Stimulated activated naive CD8-positive, alpha-beta T cell treated with anti-CD3 and anti-CD28 coated beads, Interleukin-15, amount 100 ng/mL, for 72 hours (primary cell): Measurements from ENCODE around the gene GRAMD1B.
"Not testable (repeated sequence)": the region's sequence is repeated elsewhere in the genome, so short reads cannot be mapped to it uniquely, and the experiment has no call there.

Experiments
- ATAC-seq: fragments of 150-1000 bp; cut with Tn5 transposase; 2 replicates; pipeline ENCODE4 v1.10.0; 2021; ENCODE audit warnings: mild to moderate bottlenecking, moderate library complexity
- DNase-seq, 2 donors: peaks; one replicate each; pipeline ENCODE4 v3.0.0; 2021 to 2022
- H3K27ac Mint-ChIP-seq, 2 donors: one replicate each; pipeline ENCODE4 v1.8.0; 2022; ENCODE audit warnings: mild to moderate bottlenecking in 2 of 2, mixed read lengths in 2 of 2, moderate library complexity in 2 of 2
- H3K27me3 Mint-ChIP-seq: one replicate; pipeline ENCODE4 v1.8.0; 2022; ENCODE audit warnings: mixed read lengths
- H3K4me1 Mint-ChIP-seq: one replicate; pipeline ENCODE4 v1.8.0; 2022; ENCODE audit warnings: mild to moderate bottlenecking, mixed read lengths
- H3K4me3 Mint-ChIP-seq, 2 donors: one replicate each; pipeline ENCODE4 v1.8.0; 2022; ENCODE audit warnings: mild to moderate bottlenecking in 2 of 2, mixed read lengths in 2 of 2, moderate library complexity in 1 of 2
- H3K9me3 Mint-ChIP-seq, 2 donors: one replicate each; pipeline ENCODE4 v1.8.0; 2022; ENCODE audit warnings: mixed read lengths in 2 of 2

Gene GRAMD1B

GRCh38 chr11:123452794-123453193, 22.7 kb downstream of the GRAMD1B start:
- Mint-ChIP-seq H3K27me3 (no peaks in the 10 kb centered on the region), H3K27ac (no peak overlapping the region), H3K9me3 (no peaks in the 10 kb centered on the region), H3K4me3 (peak overlapping the region in 1 of 2 donors; percentile 27), H3K4me1 (peaks cover 74% of the 10 kb centered on the region)
- DNase-seq: no peak
- ATAC-seq: no peak

GRCh38 chr11:123454060-123454651, 24.1 kb downstream of the GRAMD1B start:
- H3K4me3 Mint-ChIP-seq: peak overlapping the region; percentile 25 to 80
- DNase-seq: peak; percentile 41 to 88
- H3K4me1 Mint-ChIP-seq: peaks cover 77% of the 10 kb centered on the region
- H3K27ac Mint-ChIP-seq: peak overlapping the region; percentile 77 to 93
- no peaks in the 10 kb centered on the region for H3K27me3 Mint-ChIP-seq
- peak; percentile 94 for ATAC-seq
- no peaks in the 10 kb centered on the region for H3K9me3 Mint-ChIP-seq

- no peak for ATAC-seq
- peak overlapping the region; percentile 4 to 93 for H3K27ac Mint-ChIP-seq
- H3K9me3 Mint-ChIP-seq: no peaks in the 10 kb centered on the region
- peaks cover 77% of the 10 kb centered on the region for H3K4me1 Mint-ChIP-seq
- H3K27me3 Mint-ChIP-seq: no peaks in the 10 kb centered on the region
- peak overlapping the region; percentile 25 to 80 for H3K4me3 Mint-ChIP-seq
- no peak for DNase-seq
Observed at GRCh38 chr11:123454796-123455195, 24.7 kb downstream of the GRAMD1B start.

- H3K9me3 Mint-ChIP-seq, DNase-seq, H3K27me3 Mint-ChIP-seq, ATAC-seq: not testable (repeated sequence)
- Mint-ChIP-seq H3K4me3 (peak overlapping the region; percentile 69 to 76), H3K4me1 (peaks cover 63% of the 10 kb centered on the region), H3K27ac (peak overlapping the region in 1 of 2 donors; percentile 78)
Observed at GRCh38 chr11:123456448-123456847, 26.4 kb downstream of the GRAMD1B start.

GRCh38 chr11:123457187-123457770, 27.2 kb downstream of the GRAMD1B start:
- peak overlapping the region in 1 of 2 donors; percentile 86 for H3K27ac Mint-ChIP-seq
- DNase-seq (no peak), ATAC-seq (peak; percentile 32)
- peak overlapping the region; percentile 37 to 76 for H3K4me3 Mint-ChIP-seq
- H3K4me1 Mint-ChIP-seq: peaks cover 55% of the 10 kb centered on the region
- H3K27me3 Mint-ChIP-seq: no peaks in the 10 kb centered on the region
- H3K9me3 Mint-ChIP-seq: no peaks in the 10 kb centered on the region

- Mint-ChIP-seq H3K4me1 (peaks cover 44% of the 10 kb centered on the region), H3K9me3 (no peaks in the 10 kb centered on the region), H3K27me3 (no peaks in the 10 kb centered on the region), H3K27ac (no peak overlapping the region), H3K4me3 (no peak overlapping the region)
- DNase-seq (no peak), ATAC-seq (no peak)
Observed at GRCh38 chr11:123458501-123458900, 28.4 kb downstream of the GRAMD1B start.

GRCh38 chr11:123460012-123460700, 30.1 kb downstream of the GRAMD1B start:
- no peaks in the 10 kb centered on the region for H3K27me3 Mint-ChIP-seq
- no peak for DNase-seq
- no peak for ATAC-seq
- no peak overlapping the region for H3K27ac Mint-ChIP-seq
- no peaks in the 10 kb centered on the region for H3K9me3 Mint-ChIP-seq
- H3K4me1 Mint-ChIP-seq: peaks cover 34% of the 10 kb centered on the region
- H3K4me3 Mint-ChIP-seq: no peak overlapping the region

- Mint-ChIP-seq H3K27me3 (no peaks in the 10 kb centered on the region), H3K4me1 (peaks cover 35% of the 10 kb centered on the region), H3K27ac (no peak overlapping the region), H3K9me3 (no peaks in the 10 kb centered on the region), H3K4me3 (no peak overlapping the region)
- DNase-seq (no peak), ATAC-seq (no peak)
Observed at GRCh38 chr11:123461164-123461563, 31.1 kb downstream of the GRAMD1B start.

GRCh38 chr11:123465667-123466066, 35.6 kb downstream of the GRAMD1B start:
- not testable (repeated sequence) for H3K27me3 Mint-ChIP-seq, DNase-seq, H3K4me3 Mint-ChIP-seq, ATAC-seq, H3K9me3 Mint-ChIP-seq
- Mint-ChIP-seq H3K4me1 (peaks cover 22% of the 10 kb centered on the region), H3K27ac (peak overlapping the region in 1 of 2 donors; percentile 49)

GRCh38 chr11:123466172-123466571, 36.1 kb downstream of the GRAMD1B start:
- not testable (repeated sequence) for H3K27me3 Mint-ChIP-seq, ATAC-seq, DNase-seq, H3K9me3 Mint-ChIP-seq, H3K4me3 Mint-ChIP-seq
- peak overlapping the region; percentile 19 to 42 for H3K27ac Mint-ChIP-seq
- peaks cover 22% of the 10 kb centered on the region for H3K4me1 Mint-ChIP-seq

- H3K27me3 Mint-ChIP-seq: no peaks in the 10 kb centered on the region
- H3K27ac Mint-ChIP-seq: peak overlapping the region in 1 of 2 donors; percentile 14
- ATAC-seq (no peak), DNase-seq (no peak)
- H3K4me3 Mint-ChIP-seq: no peak overlapping the region
- no peaks in the 10 kb centered on the region for H3K9me3 Mint-ChIP-seq
- peaks cover 22% of the 10 kb centered on the region for H3K4me1 Mint-ChIP-seq
Observed at GRCh38 chr11:123469089-123469488, 39.0 kb downstream of the GRAMD1B start.

- DNase-seq (no peak), ATAC-seq (no peak)
- Mint-ChIP-seq H3K4me3 (no peak overlapping the region), H3K9me3 (no peaks in the 10 kb centered on the region), H3K27ac (no peak overlapping the region), H3K27me3 (no peaks in the 10 kb centered on the region), H3K4me1 (peaks cover 21% of the 10 kb centered on the region)
Observed at GRCh38 chr11:123469586-123469985, 39.5 kb downstream of the GRAMD1B start.

GRCh38 chr11:123470842-123471241, 40.8 kb downstream of the GRAMD1B start:
- no peak overlapping the region for H3K27ac Mint-ChIP-seq
- no peak overlapping the region for H3K4me3 Mint-ChIP-seq
- H3K4me1 Mint-ChIP-seq: peaks cover 8% of the 10 kb centered on the region
- ATAC-seq: no peak
- H3K9me3 Mint-ChIP-seq: no peaks in the 10 kb centered on the region
- H3K27me3 Mint-ChIP-seq: no peaks in the 10 kb centered on the region
- no peak for DNase-seq

GRCh38 chr11:123472236-123472935, 42.3 kb downstream of the GRAMD1B start:
- H3K4me3 Mint-ChIP-seq: no peak overlapping the region
- H3K27ac Mint-ChIP-seq: no peak overlapping the region
- no peak for ATAC-seq
- H3K4me1 Mint-ChIP-seq: no peaks in the 10 kb centered on the region
- H3K9me3 Mint-ChIP-seq: no peaks in the 10 kb centered on the region
- H3K27me3 Mint-ChIP-seq: no peaks in the 10 kb centered on the region
- DNase-seq: no peak

- Mint-ChIP-seq H3K27ac (no peak overlapping the region), H3K4me1 (peaks cover 16% of the 10 kb centered on the region), H3K4me3 (no peak overlapping the region), H3K9me3 (no peaks in the 10 kb centered on the region), H3K27me3 (no peaks in the 10 kb centered on the region)
- no peak for ATAC-seq
- DNase-seq: no peak
Observed at GRCh38 chr11:123473941-123474677, 44.0 kb downstream of the GRAMD1B start.
